ENCODE results near the gene SLC13A4.

- TF ChIP-seq, protein P1, sequence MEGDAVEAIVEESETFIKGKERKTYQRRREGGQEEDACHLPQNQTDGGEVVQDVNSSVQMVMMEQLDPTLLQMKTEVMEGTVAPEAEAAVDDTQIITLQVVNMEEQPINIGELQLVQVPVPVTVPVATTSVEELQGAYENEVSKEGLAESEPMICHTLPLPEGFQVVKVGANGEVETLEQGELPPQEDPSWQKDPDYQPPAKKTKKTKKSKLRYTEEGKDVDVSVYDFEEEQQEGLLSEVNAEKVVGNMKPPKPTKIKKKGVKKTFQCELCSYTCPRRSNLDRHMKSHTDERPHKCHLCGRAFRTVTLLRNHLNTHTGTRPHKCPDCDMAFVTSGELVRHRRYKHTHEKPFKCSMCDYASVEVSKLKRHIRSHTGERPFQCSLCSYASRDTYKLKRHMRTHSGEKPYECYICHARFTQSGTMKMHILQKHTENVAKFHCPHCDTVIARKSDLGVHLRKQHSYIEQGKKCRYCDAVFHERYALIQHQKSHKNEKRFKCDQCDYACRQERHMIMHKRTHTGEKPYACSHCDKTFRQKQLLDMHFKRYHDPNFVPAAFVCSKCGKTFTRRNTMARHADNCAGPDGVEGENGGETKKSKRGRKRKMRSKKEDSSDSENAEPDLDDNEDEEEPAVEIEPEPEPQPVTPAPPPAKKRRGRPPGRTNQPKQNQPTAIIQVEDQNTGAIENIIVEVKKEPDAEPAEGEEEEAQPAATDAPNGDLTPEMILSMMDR (IDR thresholded peaks at IDR 0.05) = no peak
- TF ChIP-seq POLR2A (IDR thresholded peaks at IDR 0.05) = no peak
These were observed 54.7 kb downstream of the SLC13A4 start for GRCh38 chr7:135673360-135673706.

Measured in uterus (tissue), 2 donors.